Epithelial cell of esophagus (primary cell): ENCODE data around the gene FBXW5.

Experiments used
- DNase-seq: peaks from one replicate; pipeline ENCODE4 v3.0.0; 2010; ENCODE audit warnings: low read depth
- H3K4me3 ChIP-seq: 2 replicates; pipeline ENCODE4 v1.5.1; 2011; ENCODE audit warnings: mild to moderate bottlenecking, low read length, control low read depth
- CTCF ChIP-seq: IDR thresholded peaks from 2 replicates; pipeline ENCODE4 v1.5.1; 2011; ENCODE audit warnings: low read depth, mild to moderate bottlenecking, low read length, control low read depth, inconsistent platforms; ENCODE audit not compliant: insufficient read depth; ENCODE audit errors: missing control alignments

The FBXW5 gene

GRCh38 chr9:136975644-136976043 is 31.1 kb upstream of the FBXW5 start:
- no peak overlapping the region for H3K4me3 ChIP-seq
- no peak for TF ChIP-seq CTCF
- no peak for DNase-seq

GRCh38 chr9:136974817-136975535 is 30.4 kb upstream of the FBXW5 start:
- H3K4me3 ChIP-seq, result no peak overlapping the region
- no peak for TF ChIP-seq CTCF
- DNase-seq, result peak; percentile 27

GRCh38 chr9:136973618-136974617 is 29.4 kb upstream of the FBXW5 start:
- DNase-seq, result no peak
- no peak overlapping the region for H3K4me3 ChIP-seq
- TF ChIP-seq CTCF, result no peak

- TF ChIP-seq CTCF, result no peak
- DNase-seq, result no peak
- H3K4me3 ChIP-seq, result no peak overlapping the region
Measured at GRCh38 chr9:136972743-136973142, 28.2 kb upstream of the FBXW5 start.

GRCh38 chr9:136972335-136972734 is 27.8 kb upstream of the FBXW5 start:
- no peak for TF ChIP-seq CTCF
- H3K4me3 ChIP-seq, result no peak overlapping the region
- DNase-seq, result no peak

- DNase-seq, result no peak
- no peak overlapping the region for H3K4me3 ChIP-seq
- TF ChIP-seq CTCF, result no peak
Measured at GRCh38 chr9:136971746-136972145, 27.2 kb upstream of the FBXW5 start.
